HepG2 (cell line): Measurements from ENCODE around the gene SND1. TPM values are rescaled to one million over a fixed set of nuclear protein-coding genes. Genes with fewer than 3 reads are reported as not detected.

Source experiments
- HMG20A ChIP-seq: IDR thresholded peaks from 2 replicates; pipeline ENCODE4 v1.6.1; 2016; ENCODE audit warnings: borderline replicate concordance
- HNF4G ChIP-seq, 2 experiments: sonication (generic) in 1 of 2; formaldehyde crosslinking in 1 of 2; IDR thresholded peaks; 2 replicates each; pipeline versions ENCODE4 v1.4.0 to v1.6.1; 2011 to 2020; ENCODE audit warnings: borderline replicate concordance in 2 of 2, low read depth in 2 of 2, mild to moderate bottlenecking in 2 of 2, low read length in 1 of 2, missing genetic modification reagents in 1 of 2, moderate library complexity in 1 of 2
- HNRNPH1 ChIP-seq: fragments of 200-400 bp; formaldehyde crosslinking; optimal IDR thresholded peaks from 2 replicates; pipeline ENCODE3; 2017; ENCODE audit warnings: mild to moderate bottlenecking, low read depth, low read length
- HOXA5 ChIP-seq: sonication (generic); formaldehyde crosslinking; IDR thresholded peaks from 2 replicates; pipeline ENCODE4 v1.4.0; 2020; ENCODE audit warnings: missing genetic modification reagents
- KAT2B ChIP-seq: fragments of 150-350 bp; IDR thresholded peaks from 2 replicates; pipeline ENCODE4 v1.6.1; 2014; ENCODE audit warnings: low read depth, low read length, borderline replicate concordance
- KMT2B ChIP-seq: IDR thresholded peaks from 2 replicates; pipeline ENCODE4 v1.6.1; 2016; ENCODE audit warnings: missing genetic modification reagents, missing compliant biosample characterization
- MATR3 ChIP-seq: sonication (generic); formaldehyde crosslinking; IDR thresholded peaks from 2 replicates; pipeline ENCODE4 v1.4.0; 2020; ENCODE audit warnings: missing genetic modification reagents
- SALL1 ChIP-seq: sonication (generic); formaldehyde crosslinking; IDR thresholded peaks from 2 replicates; pipeline ENCODE4 v1.8.0; 2022; ENCODE audit warnings: mild to moderate bottlenecking, missing genetic modification reagents
- SP2 ChIP-seq: sonication (generic); formaldehyde crosslinking; IDR thresholded peaks from 2 replicates; pipeline ENCODE4 v1.5.1; 2020; ENCODE audit warnings: mild to moderate bottlenecking, missing genetic modification reagents
- SRSF1 ChIP-seq: fragments of 200-400 bp; formaldehyde crosslinking; optimal IDR thresholded peaks from 2 replicates; pipeline ENCODE3; 2017; ENCODE audit warnings: mild to moderate bottlenecking, low read depth, low read length, moderate library complexity
- TCF7L2 ChIP-seq: IDR thresholded peaks from 2 replicates; pipeline ENCODE4 v1.6.1; 2011; ENCODE audit warnings: mild to moderate bottlenecking, low read depth, low read length, moderate library complexity
- ZNF124 ChIP-seq: sonication (generic); formaldehyde crosslinking; IDR thresholded peaks from 2 replicates; pipeline ENCODE4 v1.4.0; 2020; ENCODE audit warnings: missing genetic modification reagents
- ZNF317 ChIP-seq: sonication (generic); formaldehyde crosslinking; IDR thresholded peaks from 2 replicates; pipeline ENCODE4 v1.5.0; 2020; ENCODE audit warnings: mild to moderate bottlenecking, missing genetic modification reagents
- ZNF484 ChIP-seq: sonication (generic); formaldehyde crosslinking; IDR thresholded peaks from 2 replicates; pipeline ENCODE4 v1.5.1; 2020; ENCODE audit warnings: mild to moderate bottlenecking, low read depth, missing genetic modification reagents, borderline replicate concordance
- ZNF629 ChIP-seq: sonication (generic); formaldehyde crosslinking; conservative IDR thresholded peaks from 2 replicates; pipeline ENCODE4 v1.5.0; 2020; ENCODE audit warnings: missing genetic modification reagents
- polyA plus RNA-seq, 8 experiments: library from polyadenylated mRNA; depleted of rRNA in 3 of 8; stranded (reverse) in 7 of 8; unstranded in 1 of 8; fragments of >200 nt; fragmentation: Illumina TruSeq in 4 of 8; extraction: Trizol in 4 of 8; gene quantifications; 2 replicates each; pipeline versions ENCODE4 v1.2.1 to v1.2.3, GENCODE V29; 2011 to 2016; ENCODE audit warnings: low read depth in 4 of 8, missing spikeins in 1 of 8, mixed read lengths in 1 of 8; ENCODE audit not compliant: insufficient read depth in 1 of 8
- total RNA-seq, 5 experiments: library from RNA; depleted of rRNA; stranded (reverse); fragments of >200 nt; fragmentation: Illumina TruSeq; extraction: Trizol; gene quantifications; 2 replicates each; pipeline ENCODE4 v1.2.3, GENCODE V29; 2016; ENCODE audit warnings: low read depth in 1 of 5
- TF ChIP-seq, protein P1 (sequence below): sonication (generic); formaldehyde crosslinking; IDR thresholded peaks from 2 replicates; pipeline ENCODE4 v1.5.1; 2020; ENCODE audit warnings: missing genetic modification reagents, mild to moderate bottlenecking, borderline replicate concordance
- TF ChIP-seq, protein P2 (sequence below), 2 experiments: sonication (generic) in 1 of 2; formaldehyde crosslinking in 1 of 2; IDR thresholded peaks; 2 replicates each; pipeline versions ENCODE4 v1.5.1 to v1.6.1; 2011 to 2020; ENCODE audit warnings: borderline replicate concordance in 1 of 2, low read depth in 1 of 2, low read length in 1 of 2, mild to moderate bottlenecking in 1 of 2, missing genetic modification reagents in 1 of 2, moderate library complexity in 1 of 2
- TF ChIP-seq, protein P3 (sequence below): sonication (generic); formaldehyde crosslinking; IDR thresholded peaks from 2 replicates; pipeline ENCODE4 v1.9.0; 2021; ENCODE audit warnings: missing genetic modification reagents, borderline replicate concordance
- TF ChIP-seq, protein P4 (sequence below): sonication (generic); formaldehyde crosslinking; IDR thresholded peaks from 2 replicates; pipeline ENCODE4 v1.5.1; 2020; ENCODE audit warnings: missing genetic modification reagents, mild to moderate bottlenecking, borderline replicate concordance
- TF ChIP-seq, protein P5 (sequence below): IDR thresholded peaks from 2 replicates; pipeline ENCODE4 v1.6.1; 2016; ENCODE audit warnings: mild to moderate bottlenecking

Gene SND1
- total and polyA plus RNA-seq, 2 of the 13 experiments (the other 11 are each of a cell fraction or from before 2014, with no cell fraction given), result 110 to 182 TPM

DNA sequence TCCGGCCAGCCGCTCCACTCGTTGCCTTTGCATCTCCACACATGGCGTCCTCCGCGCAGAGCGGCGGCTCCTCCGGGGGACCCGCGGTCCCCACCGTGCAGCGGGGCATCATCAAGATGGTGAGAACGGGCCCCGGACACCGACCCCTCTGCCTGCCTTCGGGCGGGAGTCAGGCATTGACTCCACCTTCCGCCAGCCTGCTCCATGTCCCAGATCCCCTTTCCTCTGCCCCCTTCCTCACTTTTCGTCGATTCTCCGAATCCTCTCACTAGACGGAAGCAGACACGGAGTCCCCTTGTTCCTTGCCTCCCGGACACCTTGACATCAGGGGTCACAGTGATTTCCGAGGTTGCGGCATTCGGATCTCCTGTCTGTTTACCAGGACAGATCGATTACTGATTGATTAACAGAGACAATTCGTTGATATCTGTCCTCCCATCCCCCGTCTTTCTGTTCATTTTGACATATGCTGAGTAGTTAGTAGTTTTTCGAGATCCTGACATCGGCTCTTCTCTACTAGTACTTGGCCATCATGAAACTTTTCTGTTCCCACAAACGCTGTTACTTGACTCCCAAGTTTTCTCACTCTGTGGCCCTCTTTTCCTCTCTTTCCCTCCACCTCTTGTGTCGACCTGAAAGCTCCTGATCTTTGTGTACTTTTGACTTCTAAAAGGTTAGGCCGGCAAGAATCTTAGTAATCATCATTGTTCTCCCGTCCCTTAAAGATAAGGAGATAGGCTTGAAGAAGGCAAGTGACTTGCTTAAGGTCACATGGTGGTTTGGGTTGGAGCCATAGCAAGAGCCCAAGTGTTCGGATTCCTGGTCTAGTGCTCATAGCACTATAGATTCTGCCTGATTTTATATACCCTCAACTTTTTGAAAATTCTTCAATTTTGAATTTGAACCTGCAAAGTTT is 597 bp downstream of the SND1 start (continued):
- TF ChIP-seq, protein P1, sequence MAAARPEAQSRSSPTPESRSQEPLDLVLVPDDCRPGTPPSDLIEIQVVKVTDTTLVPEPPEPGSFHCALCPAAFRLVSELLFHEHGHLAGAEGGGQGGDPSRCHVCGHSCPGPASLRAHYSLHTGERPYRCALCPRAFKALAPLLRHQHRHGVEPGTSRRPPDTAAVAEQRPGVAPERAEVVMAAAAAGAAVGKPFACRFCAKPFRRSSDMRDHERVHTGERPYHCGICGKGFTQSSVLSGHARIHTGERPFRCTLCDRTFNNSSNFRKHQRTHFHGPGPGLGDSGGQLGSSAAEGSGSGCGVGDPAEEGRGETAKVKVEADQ, result no peak
- TF ChIP-seq KAT2B, result no peak
- TF ChIP-seq, protein P2, sequence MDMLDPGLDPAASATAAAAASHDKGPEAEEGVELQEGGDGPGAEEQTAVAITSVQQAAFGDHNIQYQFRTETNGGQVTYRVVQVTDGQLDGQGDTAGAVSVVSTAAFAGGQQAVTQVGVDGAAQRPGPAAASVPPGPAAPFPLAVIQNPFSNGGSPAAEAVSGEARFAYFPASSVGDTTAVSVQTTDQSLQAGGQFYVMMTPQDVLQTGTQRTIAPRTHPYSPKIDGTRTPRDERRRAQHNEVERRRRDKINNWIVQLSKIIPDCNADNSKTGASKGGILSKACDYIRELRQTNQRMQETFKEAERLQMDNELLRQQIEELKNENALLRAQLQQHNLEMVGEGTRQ (IDR thresholded peaks at IDR 0.05; ENCODE audit: low read depth, low read length), result no peak
- TF ChIP-seq, protein P2 (CRISPR knock-in tag; IDR thresholded peaks at IDR 0.05; ENCODE audit: borderline replicate concordance), result peak; percentile 23; the same call in 1 of the 2 replicates
- no peak for TF ChIP-seq ZNF124 (CRISPR knock-in tag)
- TF ChIP-seq, protein P3, sequence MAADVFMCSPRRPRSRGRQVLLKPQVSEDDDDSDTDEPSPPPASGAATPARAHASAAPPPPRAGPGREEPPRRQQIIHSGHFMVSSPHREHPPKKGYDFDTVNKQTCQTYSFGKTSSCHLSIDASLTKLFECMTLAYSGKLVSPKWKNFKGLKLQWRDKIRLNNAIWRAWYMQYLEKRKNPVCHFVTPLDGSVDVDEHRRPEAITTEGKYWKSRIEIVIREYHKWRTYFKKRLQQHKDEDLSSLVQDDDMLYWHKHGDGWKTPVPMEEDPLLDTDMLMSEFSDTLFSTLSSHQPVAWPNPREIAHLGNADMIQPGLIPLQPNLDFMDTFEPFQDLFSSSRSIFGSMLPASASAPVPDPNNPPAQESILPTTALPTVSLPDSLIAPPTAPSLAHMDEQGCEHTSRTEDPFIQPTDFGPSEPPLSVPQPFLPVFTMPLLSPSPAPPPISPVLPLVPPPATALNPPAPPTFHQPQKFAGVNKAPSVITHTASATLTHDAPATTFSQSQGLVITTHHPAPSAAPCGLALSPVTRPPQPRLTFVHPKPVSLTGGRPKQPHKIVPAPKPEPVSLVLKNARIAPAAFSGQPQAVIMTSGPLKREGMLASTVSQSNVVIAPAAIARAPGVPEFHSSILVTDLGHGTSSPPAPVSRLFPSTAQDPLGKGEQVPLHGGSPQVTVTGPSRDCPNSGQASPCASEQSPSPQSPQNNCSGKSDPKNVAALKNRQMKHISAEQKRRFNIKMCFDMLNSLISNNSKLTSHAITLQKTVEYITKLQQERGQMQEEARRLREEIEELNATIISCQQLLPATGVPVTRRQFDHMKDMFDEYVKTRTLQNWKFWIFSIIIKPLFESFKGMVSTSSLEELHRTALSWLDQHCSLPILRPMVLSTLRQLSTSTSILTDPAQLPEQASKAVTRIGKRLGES (CRISPR knock-in tag), result no peak
- TF ChIP-seq SP2 (CRISPR knock-in tag), result no peak
- TF ChIP-seq HOXA5 (CRISPR knock-in tag), result no peak
- TF ChIP-seq MATR3, result no peak
- TF ChIP-seq SALL1, result no peak
- no peak for TF ChIP-seq HNRNPH1
- no peak for TF ChIP-seq ZNF629 (CRISPR knock-in tag)
- TF ChIP-seq TCF7L2, result no peak
- no peak for TF ChIP-seq KMT2B (CRISPR knock-in tag)
- TF ChIP-seq HMG20A (CRISPR knock-in tag), result no peak
- no peak for TF ChIP-seq ZNF317 (CRISPR knock-in tag)
- no peak for TF ChIP-seq HNF4G (IDR thresholded peaks at IDR 0.05; ENCODE audit: borderline replicate concordance, low read depth, low read length)
- no peak for TF ChIP-seq HNF4G (CRISPR knock-in tag; IDR thresholded peaks at IDR 0.05; ENCODE audit: borderline replicate concordance, low read depth)
- TF ChIP-seq SRSF1, result no peak
- no peak for TF ChIP-seq ZNF484 (CRISPR knock-in tag)
- TF ChIP-seq, protein P4, sequence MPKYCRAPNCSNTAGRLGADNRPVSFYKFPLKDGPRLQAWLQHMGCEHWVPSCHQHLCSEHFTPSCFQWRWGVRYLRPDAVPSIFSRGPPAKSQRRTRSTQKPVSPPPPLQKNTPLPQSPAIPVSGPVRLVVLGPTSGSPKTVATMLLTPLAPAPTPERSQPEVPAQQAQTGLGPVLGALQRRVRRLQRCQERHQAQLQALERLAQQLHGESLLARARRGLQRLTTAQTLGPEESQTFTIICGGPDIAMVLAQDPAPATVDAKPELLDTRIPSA, result 0 out of 2 replicates have a peak, but pooled peaks have one; percentile 16
- TF ChIP-seq, protein P5, sequence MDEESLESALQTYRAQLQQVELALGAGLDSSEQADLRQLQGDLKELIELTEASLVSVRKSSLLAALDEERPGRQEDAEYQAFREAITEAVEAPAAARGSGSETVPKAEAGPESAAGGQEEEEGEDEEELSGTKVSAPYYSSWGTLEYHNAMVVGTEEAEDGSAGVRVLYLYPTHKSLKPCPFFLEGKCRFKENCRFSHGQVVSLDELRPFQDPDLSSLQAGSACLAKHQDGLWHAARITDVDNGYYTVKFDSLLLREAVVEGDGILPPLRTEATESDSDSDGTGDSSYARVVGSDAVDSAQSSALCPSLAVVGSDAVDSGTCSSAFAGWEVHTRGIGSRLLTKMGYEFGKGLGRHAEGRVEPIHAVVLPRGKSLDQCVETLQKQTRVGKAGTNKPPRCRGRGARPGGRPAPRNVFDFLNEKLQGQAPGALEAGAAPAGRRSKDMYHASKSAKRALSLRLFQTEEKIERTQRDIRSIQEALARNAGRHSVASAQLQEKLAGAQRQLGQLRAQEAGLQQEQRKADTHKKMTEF, result 0 out of 2 replicates have a peak, but pooled peaks have one; percentile 10
